ENCODE measurements around the gene GSTT4.
A peak's percentile ranks its signal among the peaks of the same experiment; 100 is the strongest.
"Not testable (repeated sequence)": the region's sequence is repeated elsewhere in the genome, so short reads cannot be mapped to it uniquely, and the experiment has no call there.

The GSTT4 gene

DNA sequence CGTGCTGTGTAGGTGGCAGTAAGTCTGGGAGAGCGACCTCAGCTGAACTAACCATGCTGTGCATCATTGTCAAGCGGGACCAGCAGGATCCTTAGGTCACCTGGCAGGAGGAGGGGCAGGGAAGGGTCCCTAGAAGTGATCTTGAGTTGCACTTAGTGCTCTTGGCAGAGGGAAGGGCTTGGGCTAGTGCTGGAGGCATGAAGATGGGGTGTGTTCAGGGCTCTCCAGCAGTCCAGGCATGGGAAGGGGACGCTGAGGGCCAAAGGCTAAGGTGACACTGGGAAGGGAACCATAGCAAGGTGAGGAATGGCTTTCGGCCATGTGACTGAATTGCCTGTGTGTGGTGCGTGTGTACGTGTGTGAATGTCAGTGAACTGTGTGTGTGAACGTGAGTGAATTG lies 19.2 kb downstream of the GSTT4 start:
- DNase-seq: not testable (repeated sequence)

DNA sequence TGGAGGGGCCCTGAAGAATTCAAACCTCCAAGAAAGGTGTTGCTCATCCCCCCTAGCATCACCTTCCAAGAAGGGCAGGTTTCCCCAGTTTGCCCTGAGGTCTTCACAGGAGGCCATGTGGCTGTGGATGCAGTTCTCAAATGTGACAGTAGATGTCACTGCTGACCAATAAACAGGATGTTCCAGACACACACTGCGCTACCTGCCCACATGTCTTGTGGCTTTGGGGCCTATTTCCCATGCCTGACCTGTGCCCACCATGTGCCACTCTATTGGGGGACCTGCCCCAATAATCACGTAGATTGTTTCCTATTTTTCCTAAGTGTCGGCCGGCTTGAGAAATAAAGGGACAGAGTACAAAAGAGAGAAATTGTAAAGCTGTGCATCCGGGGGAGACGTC lies 20.8 kb downstream of the GSTT4 start:
- DNase-seq: no peak

DNA sequence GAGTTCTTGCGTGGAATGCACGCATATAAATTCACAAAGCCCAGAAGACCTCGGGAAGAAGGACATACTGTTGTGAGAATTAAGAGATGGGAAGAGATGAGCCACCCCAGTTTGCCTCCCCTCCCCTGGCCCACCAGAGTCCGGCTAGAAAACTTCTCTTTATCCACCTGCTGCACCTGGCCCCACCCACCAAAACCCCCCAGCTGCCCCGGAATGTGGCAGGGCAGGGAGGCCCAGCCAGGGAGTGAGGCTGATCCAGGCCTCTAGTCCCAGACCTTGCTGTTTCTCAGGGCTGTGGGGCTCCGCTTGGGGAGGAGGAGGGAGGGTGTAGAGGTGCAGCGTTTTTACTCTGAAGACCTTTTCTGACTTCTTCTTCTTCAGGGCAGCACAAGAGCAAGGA lies 24.7 kb downstream of the GSTT4 start:
- not testable (repeated sequence) for DNase-seq

DNA sequence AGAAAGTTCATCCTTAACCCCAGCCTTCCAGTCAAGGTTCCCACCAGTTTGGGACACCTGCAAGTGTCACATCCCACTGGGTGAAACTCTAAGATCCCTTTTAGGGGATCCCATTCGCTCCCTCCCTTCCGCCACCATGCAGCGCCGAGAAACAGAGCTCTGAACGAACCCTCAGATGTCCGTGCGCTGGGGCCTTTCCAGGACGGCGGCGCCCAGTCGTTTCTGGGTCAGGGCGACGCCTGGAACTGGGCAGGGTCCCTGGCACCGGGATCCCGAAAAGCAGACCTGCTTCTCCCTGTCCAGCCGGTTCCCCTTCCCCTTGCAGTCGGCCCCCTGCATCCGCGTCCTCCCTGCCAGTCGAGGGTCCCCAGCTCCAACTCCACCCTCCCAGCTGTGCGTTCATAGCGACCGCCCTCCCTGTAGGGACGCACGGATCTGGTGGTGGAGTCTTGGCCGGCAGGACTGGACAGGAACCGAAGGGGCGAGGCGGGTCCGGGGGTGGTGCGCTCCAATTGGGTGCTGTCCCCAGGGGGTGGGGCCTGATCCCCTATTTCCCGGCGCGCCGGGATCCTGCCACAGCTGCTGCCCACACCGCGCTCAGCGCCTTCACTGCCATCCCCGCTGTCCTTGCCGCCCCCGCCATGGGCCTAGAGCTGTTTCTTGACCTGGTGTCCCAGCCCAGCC lies 25.6 kb downstream of the GSTT4 start, which contains the start of gene GSTT2:
GSTT2 (plus strand) TSS at position 578 of the 684 bp plus-strand sequence.
- not testable (repeated sequence) for DNase-seq

DNA sequence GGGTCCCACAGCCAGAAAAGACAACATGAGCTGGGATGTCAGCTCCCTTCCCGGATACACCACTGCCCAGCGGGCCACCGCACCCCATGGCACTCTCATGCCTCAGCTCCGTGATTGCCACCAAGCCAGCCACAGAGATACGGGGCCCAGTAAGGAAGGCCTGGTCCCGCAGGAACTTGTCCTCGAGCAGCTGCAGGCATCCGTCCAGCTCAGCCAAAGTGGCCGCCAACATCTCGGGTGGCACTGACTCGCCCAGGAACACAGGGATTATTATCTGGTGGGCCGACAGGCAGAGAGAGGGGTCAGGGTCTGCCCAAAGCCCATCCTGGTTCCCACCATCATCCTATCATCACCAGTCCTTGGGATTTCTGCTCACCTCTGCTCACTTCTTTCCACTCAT lies 27.9 kb downstream of the GSTT4 start:
- DNase-seq: not testable (repeated sequence)

DNA sequence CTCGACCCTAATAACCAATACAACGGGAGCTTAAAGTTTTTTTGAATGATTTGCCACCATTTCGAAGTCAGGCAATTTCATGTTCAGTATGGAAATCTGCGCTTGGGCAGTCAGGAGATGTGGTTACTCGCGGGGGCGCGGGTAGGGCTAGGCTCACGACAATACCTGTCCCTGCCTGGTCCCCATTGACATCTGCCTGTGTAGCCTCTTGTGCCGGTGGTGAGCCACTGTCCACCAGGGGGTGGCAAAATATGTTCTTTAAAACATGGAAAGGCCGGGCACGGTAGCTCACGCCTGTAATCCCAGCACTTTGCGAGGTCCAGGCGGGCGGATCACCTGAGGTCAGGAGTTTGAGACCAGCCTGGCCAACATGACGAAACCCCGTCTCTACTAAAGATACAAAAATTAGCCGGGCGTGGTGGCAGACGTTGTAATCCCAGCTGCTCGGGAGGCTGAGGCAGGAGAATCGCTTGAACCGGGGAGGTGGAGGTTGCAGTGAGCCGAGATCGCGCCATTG lies 30.4 kb downstream of the GSTT4 start:
- not testable (repeated sequence) for DNase-seq

DNA sequence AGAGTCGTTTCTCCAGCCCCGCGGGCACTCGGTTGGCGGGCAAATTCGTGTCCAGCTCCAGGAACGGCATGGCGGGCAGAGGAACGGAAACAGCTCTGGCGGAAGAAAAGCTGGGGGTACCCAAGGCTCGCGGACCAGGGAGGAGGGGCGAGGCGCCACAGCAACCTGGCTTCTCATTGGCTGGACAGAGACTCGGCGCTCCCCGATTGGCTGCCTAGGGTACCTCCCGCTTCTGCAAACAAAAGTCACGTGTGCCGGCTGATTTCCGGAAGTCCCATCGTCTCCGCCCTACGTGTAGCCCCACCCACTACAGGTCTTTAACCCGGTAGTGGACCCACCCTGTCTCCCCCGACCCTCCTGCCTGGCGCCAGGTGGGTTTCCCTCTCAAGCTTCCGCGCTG lies 30.9 kb downstream of the GSTT4 start, which contains the start of gene DDT:
DDT (minus strand) TSS at position 97 of the 400 bp plus-strand sequence; CDS start at position 70, 27 bp downstream.
- not testable (repeated sequence) for DNase-seq

DNA sequence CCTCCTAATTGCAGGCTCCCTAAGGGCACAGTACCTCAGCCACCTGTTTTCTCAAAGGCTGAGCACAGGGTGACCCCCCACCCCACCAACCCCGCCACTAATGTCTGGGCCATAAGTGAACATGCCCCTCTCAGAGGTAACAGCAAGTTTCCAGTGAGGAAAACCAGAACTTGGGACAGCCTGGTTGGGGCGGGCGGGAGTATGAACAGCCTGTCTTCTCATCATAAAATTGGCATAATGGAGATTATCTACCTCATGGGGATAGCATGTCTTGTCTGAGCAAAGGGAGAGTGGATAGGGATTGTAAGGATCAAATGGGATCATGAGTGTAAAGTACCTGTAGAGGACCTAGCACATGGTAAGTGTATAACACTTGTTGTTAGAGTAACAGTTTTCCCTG lies 33.3 kb downstream of the GSTT4 start:
- not testable (repeated sequence) for DNase-seq

DNA sequence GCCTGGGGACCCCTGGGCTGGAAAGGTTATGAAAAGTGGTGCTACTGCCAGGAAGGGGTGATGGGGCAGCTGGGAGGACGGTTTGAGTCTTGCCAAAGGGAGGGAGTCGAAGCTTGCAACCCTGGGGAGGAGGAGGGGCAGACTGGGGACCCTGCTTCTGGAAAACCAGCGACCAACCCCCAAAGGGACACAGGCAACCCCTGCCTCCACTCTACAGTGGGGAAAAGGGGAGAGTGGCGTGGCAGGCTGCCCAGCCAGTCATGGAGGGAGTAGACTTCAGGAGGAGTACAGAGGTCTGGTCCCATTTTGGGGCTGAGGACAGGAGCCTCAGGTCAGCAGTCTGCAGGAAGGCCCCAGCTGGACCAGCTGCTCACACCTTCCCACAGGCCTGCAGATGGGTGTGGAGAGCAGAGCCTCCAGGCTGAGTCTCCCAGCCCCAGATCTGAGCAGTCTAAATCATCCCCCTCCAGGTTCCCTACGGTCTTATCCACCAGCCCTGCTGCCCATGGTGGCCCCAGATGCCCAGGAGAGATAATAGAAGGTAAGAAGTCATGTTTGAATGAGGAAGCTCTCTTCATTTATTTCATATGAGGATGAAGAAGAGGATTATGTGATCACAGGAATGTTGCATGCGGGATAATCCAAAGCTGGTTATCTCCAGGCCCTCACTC lies 34.3 kb downstream of the GSTT4 start:
- no peak for DNase-seq

DNA sequence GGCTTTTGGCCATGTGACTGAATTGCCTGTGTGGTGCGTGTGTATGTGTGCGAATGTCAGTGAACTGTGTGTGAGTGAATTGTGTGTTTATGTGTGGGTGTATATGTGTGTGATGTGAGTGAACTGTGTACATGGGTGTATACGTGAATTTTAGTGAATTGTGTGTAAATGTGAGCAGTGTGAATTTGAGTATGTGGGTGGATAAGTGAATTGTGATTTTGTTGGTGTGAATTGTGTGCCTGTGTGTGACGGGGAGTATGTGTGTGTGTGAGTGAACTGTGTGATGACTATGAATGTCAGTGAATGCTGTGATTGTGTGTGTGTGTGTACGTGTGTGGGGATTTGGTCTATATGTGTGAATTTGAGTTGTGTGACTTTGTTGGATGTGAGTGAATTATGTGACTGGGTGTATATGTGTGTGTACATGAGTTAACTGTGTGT lies 35.0 kb downstream of the GSTT4 start:
- no peak for DNase-seq

DNA sequence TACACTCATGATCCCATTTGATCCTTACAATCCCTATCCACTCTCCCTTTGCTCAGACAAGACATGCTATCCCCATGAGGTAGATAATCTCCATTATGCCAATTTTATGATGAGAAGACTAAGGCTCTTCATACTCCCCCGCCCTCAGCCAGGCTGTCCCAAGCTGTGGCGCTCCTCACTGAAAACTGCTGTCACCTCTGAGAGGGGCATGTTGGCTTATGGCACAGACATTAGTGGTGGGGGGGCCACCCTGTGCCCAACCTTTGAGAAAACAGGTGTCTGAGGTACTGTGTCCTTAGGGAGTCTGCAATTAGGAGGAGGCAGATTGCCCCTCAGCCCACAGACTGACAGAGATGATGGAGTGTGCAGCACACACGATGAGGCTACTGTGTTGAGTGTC lies 36.2 kb downstream of the GSTT4 start:
- no peak for DNase-seq

DNA sequence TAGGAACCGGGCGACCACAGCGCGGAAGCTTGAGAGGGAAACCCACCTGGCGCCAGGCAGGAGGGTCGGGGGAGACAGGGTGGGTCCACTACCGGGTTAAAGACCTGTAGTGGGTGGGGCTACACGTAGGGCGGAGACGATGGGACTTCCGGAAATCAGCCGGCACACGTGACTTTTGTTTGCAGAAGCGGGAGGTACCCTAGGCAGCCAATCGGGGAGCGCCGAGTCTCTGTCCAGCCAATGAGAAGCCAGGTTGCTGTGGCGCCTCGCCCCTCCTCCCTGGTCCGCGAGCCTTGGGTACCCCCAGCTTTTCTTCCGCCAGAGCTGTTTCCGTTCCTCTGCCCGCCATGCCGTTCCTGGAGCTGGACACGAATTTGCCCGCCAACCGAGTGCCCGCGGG lies 38.7 kb downstream of the GSTT4 start, which contains the start of gene DDTL:
DDTL (plus strand) TSS at position 321 of the 400 bp plus-strand sequence; CDS start at position 348, 27 bp downstream.
- DNase-seq: not testable (repeated sequence)

DNA sequence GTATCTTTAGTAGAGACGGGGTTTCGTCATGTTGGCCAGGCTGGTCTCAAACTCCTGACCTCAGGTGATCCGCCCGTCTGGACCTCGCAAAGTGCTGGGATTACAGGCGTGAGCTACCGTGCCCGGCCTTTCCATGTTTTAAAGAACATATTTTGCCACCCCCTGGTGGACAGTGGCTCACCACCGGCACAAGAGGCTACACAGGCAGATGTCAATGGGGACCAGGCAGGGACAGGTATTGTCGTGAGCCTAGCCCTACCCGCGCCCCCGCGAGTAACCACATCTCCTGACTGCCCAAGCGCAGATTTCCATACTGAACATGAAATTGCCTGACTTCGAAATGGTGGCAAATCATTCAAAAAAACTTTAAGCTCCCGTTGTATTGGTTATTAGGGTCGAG lies 39.2 kb downstream of the GSTT4 start:
- not testable (repeated sequence) for DNase-seq

DNA sequence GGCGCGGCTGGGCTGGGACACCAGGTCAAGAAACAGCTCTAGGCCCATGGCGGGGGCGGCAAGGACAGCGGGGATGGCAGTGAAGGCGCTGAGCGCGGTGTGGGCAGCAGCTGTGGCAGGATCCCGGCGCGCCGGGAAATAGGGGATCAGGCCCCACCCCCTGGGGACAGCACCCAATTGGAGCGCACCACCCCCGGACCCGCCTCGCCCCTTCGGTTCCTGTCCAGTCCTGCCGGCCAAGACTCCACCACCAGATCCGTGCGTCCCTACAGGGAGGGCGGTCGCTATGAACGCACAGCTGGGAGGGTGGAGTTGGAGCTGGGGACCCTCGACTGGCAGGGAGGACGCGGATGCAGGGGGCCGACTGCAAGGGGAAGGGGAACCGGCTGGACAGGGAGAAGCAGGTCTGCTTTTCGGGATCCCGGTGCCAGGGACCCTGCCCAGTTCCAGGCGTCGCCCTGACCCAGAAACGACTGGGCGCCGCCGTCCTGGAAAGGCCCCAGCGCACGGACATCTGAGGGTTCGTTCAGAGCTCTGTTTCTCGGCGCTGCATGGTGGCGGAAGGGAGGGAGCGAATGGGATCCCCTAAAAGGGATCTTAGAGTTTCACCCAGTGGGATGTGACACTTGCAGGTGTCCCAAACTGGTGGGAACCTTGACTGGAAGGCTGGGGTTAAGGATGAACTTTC lies 44.0 kb downstream of the GSTT4 start, which contains the start of gene GSTT2B:
GSTT2B (minus strand) TSS at position 112 of the 688 bp plus-strand sequence; CDS start at position 48, 64 bp downstream.
- not testable (repeated sequence) for DNase-seq

DNA sequence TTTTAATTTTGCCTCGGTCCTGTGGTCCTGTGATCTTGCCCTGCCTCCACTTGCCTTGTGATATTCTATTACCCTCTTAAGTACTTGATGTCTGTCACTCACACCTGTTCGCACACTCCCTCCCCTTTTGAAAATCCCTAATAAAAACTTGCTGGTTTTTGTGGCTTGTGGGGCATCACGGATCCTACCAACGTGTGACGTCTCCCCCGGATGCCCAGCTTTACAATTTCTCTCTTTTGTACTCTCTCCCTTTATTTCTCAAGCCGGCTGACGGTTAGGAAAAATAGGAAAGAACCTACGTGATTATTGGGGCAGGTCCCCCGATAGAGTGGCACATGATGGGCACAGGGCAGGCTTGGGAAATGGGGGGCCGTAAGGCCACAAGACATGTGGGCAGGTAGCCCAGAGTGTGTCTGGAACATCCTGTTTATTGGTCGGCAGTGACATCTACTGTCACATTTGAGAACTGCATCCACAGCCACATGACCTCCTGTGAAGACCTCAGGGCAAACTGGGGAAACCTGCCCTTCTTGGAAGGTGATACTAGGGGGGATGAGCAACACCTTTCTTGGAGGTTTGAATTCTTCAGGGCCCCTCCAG lies 48.9 kb downstream of the GSTT4 start:
- peak; percentile 31 to 58 for DNase-seq

DNA sequence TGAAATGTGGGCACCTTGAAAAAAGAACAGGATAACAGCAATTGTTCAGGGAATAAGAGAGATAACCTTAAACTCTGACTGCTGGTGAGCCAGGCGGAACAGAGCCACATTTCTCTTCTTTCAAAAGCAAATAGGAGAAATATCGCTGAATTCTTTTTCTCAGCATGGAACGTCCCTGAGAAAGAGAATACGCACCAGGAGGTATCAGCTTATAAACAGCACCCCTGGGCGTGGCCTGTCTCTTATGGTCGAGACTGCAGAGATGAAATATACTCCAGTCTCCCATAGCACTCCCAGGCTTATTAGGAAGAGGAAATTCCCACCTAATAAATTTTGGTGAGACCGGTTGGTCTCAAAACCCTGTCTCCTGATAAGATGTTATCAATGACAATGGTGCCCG lies 49.4 kb downstream of the GSTT4 start:
- DNase-seq: not testable (repeated sequence)

DNA sequence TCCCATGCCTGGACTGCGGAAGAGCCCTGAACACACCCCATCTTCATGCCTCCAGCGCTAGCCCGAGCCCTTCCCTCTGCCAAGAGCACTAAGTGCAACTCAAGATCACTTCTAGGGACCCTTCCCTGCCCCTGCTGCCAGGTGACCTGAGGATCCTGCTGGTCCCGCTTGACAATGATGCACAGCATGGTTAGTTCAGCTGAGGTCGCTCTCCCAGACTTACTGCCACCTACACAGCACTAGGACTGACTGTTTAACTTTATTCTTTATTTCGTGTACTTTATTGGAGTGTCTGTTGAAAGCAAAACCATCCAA lies 50.3 kb downstream of the GSTT4 start:
- not testable (repeated sequence) for DNase-seq

DNA sequence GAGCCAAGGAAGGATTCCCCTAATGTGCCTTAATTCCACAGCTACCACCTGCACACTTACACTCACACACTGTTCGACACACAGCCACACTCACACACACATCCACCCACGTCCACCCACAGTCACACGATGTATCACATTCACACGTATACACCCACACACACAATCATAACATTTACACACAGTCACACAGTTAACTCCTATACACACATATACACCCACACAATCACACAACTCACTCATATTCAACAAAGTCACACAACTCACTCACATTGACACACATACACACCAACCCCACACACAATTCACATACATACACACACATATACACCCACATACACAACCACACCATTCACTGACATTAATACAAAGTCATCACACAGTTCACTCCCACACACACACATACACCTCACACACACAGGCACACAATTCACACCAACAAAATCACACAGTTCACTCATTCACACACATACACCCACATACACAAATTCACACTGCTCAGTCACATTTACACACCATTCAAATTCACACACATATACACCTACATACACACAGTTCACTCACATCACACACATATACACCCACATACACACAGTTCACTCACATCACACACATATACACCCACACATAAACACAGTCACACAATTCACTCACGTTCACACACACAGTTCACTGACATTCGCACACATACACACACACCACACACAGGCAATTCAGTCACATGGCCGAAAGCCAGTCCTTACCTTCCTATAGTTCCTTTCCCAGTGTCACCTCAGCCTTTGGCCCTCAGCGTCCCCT lies 50.9 kb downstream of the GSTT4 start:
- not testable (repeated sequence) for DNase-seq

DNA sequence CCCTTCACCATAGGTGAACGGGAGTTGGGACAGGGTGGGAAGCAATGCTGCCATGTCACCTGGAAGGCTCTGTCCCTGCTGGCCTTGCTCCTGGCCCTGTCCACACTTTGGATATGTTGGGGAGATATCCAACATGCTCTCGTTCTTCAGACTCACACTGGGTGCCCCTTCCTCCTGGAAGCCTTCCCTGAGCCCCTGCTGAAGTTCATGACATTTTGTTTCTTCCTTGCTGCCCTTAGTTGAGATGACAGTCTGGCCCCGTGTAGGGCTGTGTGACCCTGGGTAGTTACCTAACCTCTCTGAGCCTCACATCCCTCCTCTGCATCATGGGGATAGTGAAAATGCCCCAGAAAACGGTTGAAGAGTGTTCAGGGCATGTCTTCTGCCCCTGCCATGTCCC lies 51.8 kb downstream of the GSTT4 start:
- DNase-seq: not testable (repeated sequence)

DNA sequence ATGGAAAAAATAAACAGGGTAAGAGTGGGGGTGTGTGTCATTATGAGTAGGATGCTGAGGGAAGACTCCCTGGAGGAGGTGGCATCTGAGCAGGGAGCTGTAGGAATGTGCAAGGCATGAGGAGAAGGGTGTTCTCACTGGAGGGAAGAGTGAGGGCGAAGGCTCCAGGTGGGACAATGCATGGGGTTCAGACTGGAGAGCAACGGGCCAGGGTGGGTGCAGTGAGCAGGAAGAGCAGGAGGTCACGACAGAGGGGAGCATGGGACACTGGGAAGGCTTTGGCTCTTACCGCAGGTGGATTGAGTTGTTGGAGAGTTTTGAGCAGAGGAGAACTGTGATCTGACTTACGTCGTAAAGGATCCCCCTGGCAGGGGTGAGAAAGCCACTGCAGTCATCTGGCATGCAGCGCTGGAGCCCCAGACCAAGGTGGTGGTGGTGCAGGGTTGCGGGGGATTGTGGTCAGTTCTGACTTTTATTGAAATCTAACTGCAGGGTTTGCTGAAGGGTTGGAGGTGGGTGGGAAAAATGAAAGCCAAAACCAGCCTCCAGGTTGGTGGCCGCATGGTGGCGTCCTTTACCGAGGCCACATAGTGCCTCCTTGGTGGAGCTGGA lies 52.4 kb downstream of the GSTT4 start:
- DNase-seq: not testable (repeated sequence)

DNA sequence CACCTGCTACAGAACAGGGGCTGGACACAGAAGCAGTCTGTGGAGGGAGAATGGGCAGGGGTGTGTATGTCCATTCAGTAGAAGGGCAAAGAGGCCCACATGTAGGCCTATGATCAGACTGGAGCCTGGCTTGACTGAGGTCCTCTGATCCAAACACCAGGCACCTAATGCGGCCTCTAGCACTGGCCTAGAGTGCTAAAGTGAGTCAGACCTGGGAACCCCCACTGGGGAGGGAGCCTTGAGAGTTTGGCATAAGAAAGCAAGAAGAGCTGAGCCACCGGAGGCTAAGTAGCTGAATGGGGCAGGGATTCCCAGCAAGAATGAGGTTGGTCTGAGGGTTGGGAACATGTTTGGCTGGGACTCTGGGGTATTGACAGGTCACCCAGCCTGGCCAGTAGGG lies 53.9 kb downstream of the GSTT4 start:
- DNase-seq: not testable (repeated sequence)

Measured in NCI-H2081 (cell line).